A172 (cell line): ENCODE measurements around the gene TTLL6. TPM values are rescaled to one million over a fixed set of nuclear protein-coding genes. Genes with fewer than 3 reads are reported as not detected.

Experiments used
- DNase-seq: peaks from one replicate; pipeline ENCODE4 v3.0.0-alpha.2; 2015; ENCODE audit warnings: low spot score
- total RNA-seq: library from RNA; depleted of rRNA; stranded (reverse); fragments of >200 nt; shearing (Covaris generic); gene quantifications from 2 replicates; pipeline ENCODE4 v1.2.3, GENCODE V29; 2014

Gene TTLL6
- total RNA-seq, 1 experiment from 2014 or later: not detected

- DNase-seq: no peak
Observed at GRCh38 chr17:48738424-48738802, 78.6 kb downstream of the TTLL6 start.

DNA sequence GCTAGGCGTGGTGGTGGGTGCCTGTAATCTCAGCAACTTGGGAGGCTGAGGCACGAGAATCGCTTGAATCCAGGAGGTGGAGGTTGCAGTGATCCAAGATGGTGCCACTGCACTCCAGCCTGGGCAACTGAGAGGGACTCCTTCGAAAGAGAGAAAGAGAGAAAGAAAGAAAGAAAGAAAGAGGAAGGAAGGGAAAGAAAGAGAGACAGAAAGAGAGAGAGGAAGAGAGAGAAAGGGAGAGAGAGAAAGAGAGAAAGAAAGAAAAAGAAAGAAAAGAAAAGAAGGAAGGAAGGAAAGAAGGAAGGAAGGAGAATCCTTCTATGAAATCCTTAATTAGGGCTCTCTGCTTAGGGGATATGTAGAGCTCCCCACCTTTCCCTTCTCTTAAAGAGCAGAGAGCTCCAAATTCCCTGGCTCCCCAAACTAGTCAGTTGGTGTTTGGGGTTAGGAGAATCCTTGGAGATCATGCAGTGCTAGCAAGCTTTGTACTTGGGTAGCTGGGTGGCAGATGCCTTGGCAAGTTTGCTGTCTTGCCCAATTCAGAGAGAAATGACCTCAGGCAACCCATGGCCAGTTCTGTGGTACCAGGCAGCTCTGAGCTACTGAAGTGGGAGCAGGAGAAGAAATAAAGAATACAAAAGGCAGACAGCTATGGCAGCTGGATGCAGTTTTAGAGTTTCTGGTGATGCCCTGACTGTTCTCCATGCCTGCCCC lies 79.5 kb downstream of the TTLL6 start:
- no peak for DNase-seq

DNA sequence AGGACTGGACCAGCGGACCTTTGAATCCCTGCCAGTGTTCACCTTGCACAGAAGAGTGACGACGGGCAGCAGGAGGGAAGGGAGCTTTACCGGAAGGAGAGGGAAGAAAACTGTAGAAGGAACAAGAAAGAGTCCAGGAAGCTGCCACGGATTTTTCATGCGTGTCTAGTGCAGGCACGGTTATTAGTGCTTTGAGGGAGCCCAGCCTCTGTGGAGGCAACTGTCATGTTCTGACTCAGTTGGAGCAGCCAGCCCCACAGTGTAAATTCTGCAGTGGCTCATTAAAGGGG lies 82.0 kb downstream of the TTLL6 start:
- no peak for DNase-seq

- no peak for DNase-seq
Observed at GRCh38 chr17:48734333-48735061, 82.5 kb downstream of the TTLL6 start.

DNA sequence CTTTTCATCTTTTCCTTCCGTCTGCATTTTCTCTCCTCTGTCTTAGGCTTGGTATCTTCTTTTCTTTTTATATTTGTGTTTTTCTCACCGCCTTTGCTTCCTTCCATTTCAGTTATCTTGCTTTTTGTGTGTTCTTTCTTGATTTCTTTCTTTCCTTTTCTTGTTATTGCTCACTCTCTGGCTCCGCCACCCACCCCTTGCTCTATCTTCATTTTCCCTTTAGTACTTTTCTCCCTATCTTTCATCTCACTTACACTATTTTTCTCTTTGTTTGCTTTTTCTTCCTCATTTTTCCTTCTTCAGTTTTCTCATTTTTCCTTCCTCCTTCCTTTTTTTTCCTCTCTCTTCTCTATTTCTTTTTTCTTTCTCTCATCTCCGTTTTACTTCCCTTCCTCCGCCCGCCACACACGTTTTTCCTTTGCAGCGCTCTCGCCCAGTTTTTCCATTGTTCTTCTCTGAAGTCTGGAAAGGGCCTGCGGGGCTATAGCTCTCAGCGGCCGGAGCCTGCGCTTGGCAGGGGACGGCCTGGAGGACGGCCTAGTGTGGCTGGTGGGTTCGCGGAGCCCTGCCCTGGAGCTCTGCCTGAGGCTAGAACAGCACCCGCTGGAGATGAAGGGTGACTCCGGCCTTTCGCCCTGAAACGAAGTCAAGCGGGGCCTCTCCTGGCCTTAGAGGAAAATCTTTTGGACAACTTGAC lies 83.2 kb downstream of the TTLL6 start:
- no peak for DNase-seq

GRCh38 chr17:48732688-48733629 lies 84.1 kb downstream of the TTLL6 start:
- no peak for DNase-seq

- DNase-seq: no peak
Observed at GRCh38 chr17:48731355-48731754, 85.7 kb downstream of the TTLL6 start.

GRCh38 chr17:48730240-48730550 lies 86.8 kb downstream of the TTLL6 start:
- no peak for DNase-seq

- no peak for DNase-seq
Observed at GRCh38 chr17:48729335-48730239, 87.4 kb downstream of the TTLL6 start.

GRCh38 chr17:48728232-48729231 lies 88.5 kb downstream of the TTLL6 start, which contains the start of gene HOXB13:
TSS of gene HOXB13 (minus strand) at chr17:48728750. CDS start at chr17:48728593, 157 bp downstream.
- DNase-seq: peak; percentile 47

DNA sequence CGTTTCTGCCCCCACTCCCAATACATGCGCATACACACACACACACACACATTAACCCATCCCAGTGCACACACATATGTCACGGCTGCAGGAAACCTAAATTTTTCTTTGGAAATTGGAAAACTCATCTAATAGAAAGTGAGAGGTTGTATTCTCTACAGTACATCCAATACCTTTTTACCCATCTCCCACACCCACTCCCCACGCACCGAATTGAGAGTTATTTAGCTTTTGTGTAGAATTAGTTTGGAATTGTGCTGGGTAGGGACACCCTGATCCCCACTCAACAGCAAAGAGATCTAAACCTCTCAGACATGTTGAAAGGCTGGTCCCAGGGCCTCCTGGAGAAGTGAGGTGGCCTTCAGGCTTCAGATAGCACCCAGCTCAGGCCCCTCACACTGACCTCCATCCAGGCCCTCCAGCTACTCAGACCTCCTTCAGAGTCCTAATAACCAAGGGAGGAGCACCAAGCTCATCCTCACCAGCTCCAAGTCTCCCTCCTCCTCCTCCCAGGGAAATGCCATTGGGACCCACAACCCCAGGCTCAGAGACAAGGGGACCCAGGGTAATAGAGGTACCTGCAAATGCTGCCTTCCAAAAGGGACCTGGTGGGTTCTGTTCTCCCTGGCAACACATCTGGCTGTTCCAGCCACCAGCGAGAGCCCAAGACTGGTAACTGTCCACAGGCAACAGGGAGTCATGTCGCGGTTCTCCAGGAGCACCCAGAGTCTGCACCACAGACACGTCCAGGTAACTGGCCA lies 89.4 kb downstream of the TTLL6 start:
- DNase-seq: no peak

- no peak for DNase-seq
Observed at GRCh38 chr17:48726916-48727286, 90.1 kb downstream of the TTLL6 start.

GRCh38 chr17:48726114-48726915 lies 90.7 kb downstream of the TTLL6 start:
- DNase-seq: no peak

DNA sequence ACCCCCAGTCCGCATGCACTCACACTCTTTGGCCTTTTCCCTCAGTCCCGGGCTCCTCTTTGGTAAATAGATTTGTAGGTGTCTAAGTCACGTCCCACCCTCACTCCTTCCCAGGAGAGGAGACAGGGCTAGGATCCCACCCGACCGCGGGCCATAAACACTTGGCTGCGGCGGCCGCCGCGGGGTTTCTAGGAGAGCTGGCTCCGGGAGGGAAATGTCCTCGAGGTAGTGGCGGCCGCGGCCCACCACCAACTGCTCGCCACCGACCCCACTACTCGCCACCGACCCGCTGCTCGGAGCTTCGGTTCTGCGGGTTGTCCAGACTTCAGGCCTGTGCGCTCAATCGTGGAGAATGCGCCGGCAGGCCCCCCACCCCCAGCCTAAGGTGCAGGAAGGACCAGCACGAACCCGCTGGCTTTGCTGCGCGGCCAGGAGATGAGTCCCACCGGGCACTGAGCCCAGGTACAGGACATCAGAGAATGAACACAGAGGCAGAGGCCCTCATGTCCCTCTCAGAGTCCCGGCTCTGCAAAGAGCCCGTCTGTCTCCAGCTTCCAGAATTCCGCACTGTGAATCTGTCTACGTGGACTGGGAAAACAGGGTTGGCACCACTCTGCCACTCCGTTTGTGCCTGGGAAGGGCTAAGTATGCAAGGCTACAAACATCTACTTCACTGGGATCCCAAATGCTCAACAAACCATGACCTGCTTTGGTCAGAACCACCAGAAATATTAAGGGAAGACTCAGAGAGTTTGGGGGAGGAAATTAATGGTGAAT lies 91.6 kb downstream of the TTLL6 start:
- no peak for DNase-seq

DNA sequence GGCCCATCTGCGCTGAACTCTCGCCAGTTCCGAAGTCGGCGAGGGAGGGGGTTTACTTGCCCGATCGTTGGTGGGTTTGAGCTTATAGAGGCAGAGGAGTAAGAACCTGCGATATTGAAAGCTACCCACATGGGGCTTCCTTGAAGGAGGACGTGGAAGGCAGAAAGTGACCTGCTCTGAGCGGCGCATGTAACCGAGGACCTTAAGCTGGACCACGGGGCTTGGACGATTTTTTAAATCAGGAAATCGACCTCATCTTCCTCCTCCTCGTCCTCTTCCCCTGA lies 92.1 kb downstream of the TTLL6 start:
- no peak for DNase-seq

DNA sequence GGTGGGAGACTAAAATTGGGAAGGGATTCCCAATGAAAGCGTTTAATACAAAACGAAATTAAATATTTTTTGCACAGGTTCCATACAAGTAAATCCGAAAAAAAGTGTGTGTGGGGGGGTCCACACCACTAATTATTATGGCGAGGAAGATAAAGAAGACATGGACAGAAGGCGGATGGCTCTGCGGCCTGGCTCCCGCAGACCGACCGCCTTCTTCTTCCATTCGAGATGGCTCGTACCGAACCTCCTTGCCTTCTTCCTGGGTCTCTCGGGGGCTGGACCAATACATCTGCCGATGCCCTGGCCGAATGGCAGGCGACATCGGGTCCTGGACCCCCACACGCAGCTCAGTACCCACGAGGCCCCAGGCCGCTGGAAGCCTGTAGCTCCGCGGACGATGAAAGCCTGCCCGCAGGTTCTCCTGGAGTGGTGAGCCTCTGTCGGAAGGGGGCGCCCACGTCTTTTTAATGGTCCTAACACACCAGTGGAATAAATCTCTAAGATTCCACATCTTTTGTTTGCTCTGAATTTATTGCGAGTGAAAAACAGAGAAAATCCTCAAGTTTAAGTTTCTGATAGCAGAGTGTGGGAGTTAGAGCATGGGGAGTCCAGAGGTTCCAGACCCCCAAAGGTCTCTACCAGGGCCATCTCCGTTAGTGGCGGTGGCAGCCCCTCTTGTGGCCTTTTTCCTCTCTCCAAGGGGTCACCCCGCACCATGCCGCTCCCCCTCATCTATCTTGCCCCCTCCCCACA lies 92.6 kb downstream of the TTLL6 start:
- peak; percentile 63 for DNase-seq
